GM19099 (cell line): ENCODE data around the gene LRRTM4.

Source experiments
- POLR2A ChIP-seq: IDR thresholded peaks from 3 replicates; pipeline ENCODE4 v1.6.1; 2011; ENCODE audit warnings: low read depth; ENCODE audit not compliant: insufficient read length; ENCODE audit errors: extremely low read depth

Gene LRRTM4

GRCh38 chr2:77404189-77404588, 118.0 kb downstream of the LRRTM4 start:
- TF ChIP-seq POLR2A, result no peak

- TF ChIP-seq POLR2A, result no peak
These were observed 123.1 kb downstream of the LRRTM4 start for GRCh38 chr2:77398970-77399600.

GRCh38 chr2:77397763-77398162, 124.4 kb downstream of the LRRTM4 start:
- TF ChIP-seq POLR2A, result no peak

- no peak for TF ChIP-seq POLR2A
These were observed 127.2 kb downstream of the LRRTM4 start for GRCh38 chr2:77395011-77395410.

GRCh38 chr2:77391119-77391518, 131.1 kb downstream of the LRRTM4 start:
- TF ChIP-seq POLR2A, result no peak

- no peak for TF ChIP-seq POLR2A
These were observed 134.9 kb downstream of the LRRTM4 start for GRCh38 chr2:77387324-77387723.

- no peak for TF ChIP-seq POLR2A
These were observed 149.5 kb downstream of the LRRTM4 start for GRCh38 chr2:77372636-77373035.

- no peak for TF ChIP-seq POLR2A
These were observed 151.7 kb downstream of the LRRTM4 start for GRCh38 chr2:77370511-77370910.

- no peak for TF ChIP-seq POLR2A
These were observed 158.9 kb downstream of the LRRTM4 start for GRCh38 chr2:77363277-77363676.

GRCh38 chr2:77348821-77349220, 173.4 kb downstream of the LRRTM4 start:
- no peak for TF ChIP-seq POLR2A

- no peak for TF ChIP-seq POLR2A
These were observed 186.2 kb downstream of the LRRTM4 start for GRCh38 chr2:77336013-77336412.

- TF ChIP-seq POLR2A, result no peak
These were observed 193.8 kb downstream of the LRRTM4 start for GRCh38 chr2:77328134-77328931.

GRCh38 chr2:77325395-77325794, 196.8 kb downstream of the LRRTM4 start:
- no peak for TF ChIP-seq POLR2A

- TF ChIP-seq POLR2A, result no peak
These were observed 199.7 kb downstream of the LRRTM4 start for GRCh38 chr2:77322431-77322830.

- no peak for TF ChIP-seq POLR2A
These were observed 207.5 kb downstream of the LRRTM4 start for GRCh38 chr2:77314721-77315120.

- TF ChIP-seq POLR2A, result no peak
These were observed 211.8 kb downstream of the LRRTM4 start for GRCh38 chr2:77310416-77310815.
